GM12874 (cell line): ENCODE data around the gene NUP93.

Source experiments
- TF ChIP-seq, protein P1 (sequence below): IDR thresholded peaks from 2 replicates; pipeline ENCODE4 v1.5.1; 2011; ENCODE audit warnings: low read depth, mild to moderate bottlenecking, control low read depth, low read length, moderate library complexity; ENCODE audit not compliant: insufficient read depth

Gene NUP93

DNA sequence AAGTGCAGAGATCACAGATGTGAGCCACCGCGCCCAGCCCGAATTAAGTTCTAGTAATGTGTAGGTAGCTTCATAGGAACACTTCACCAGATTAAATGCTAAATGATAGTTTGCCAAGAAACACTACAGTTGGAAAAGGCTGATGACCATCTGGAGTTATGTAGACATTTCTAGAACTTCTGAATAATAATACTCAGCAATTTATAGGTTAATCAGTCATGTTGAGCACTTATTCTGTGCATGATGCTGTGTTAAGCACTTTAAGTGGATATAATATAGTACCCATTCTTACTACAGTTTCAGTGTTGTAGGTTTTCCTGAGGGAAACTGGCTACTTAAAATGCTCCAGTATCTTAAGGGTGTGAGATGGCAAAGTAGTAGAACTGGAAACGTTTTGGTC is 45.2 kb downstream of the NUP93 start:
- TF ChIP-seq, protein P1, sequence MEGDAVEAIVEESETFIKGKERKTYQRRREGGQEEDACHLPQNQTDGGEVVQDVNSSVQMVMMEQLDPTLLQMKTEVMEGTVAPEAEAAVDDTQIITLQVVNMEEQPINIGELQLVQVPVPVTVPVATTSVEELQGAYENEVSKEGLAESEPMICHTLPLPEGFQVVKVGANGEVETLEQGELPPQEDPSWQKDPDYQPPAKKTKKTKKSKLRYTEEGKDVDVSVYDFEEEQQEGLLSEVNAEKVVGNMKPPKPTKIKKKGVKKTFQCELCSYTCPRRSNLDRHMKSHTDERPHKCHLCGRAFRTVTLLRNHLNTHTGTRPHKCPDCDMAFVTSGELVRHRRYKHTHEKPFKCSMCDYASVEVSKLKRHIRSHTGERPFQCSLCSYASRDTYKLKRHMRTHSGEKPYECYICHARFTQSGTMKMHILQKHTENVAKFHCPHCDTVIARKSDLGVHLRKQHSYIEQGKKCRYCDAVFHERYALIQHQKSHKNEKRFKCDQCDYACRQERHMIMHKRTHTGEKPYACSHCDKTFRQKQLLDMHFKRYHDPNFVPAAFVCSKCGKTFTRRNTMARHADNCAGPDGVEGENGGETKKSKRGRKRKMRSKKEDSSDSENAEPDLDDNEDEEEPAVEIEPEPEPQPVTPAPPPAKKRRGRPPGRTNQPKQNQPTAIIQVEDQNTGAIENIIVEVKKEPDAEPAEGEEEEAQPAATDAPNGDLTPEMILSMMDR, result no peak

DNA sequence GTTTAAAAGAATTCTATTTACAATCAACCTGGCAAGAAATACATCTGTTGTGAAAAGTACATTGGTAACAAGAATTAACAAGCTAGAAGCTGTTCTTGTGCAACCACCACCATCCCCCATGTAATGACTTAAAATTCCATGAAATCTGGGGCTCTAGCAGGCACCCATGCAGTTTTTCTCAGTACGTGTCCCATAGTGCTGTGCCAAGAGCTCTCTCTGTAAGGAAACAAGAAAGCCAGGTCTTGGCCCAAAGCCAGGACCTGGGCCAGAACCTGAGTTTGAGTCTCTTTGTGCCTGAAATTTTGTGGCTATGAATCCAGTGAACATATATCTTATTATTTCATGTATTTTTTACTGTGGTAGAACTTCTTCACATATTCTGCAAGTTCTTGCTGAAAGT is 46.6 kb downstream of the NUP93 start:
- TF ChIP-seq, protein P1, result no peak

DNA sequence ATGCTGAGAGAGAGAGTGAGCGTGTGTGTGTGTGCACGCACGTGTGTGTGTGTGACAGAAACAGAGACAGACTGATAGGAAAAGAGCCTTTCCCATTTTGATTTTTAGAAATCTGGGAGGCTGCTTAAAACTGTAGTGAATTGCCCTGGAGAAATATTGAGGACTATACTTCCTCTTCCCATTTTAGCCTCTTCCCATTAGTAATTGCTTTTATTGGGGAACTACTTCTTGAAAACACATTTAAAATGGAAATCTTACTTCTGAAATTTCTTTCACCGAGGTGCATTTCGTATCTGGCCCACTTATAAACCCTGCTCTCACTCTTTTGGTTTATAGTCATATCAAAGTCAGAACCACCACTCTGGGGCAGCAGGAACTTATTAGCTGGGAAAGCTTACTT is 47.1 kb downstream of the NUP93 start:
- TF ChIP-seq, protein P1, result no peak

DNA sequence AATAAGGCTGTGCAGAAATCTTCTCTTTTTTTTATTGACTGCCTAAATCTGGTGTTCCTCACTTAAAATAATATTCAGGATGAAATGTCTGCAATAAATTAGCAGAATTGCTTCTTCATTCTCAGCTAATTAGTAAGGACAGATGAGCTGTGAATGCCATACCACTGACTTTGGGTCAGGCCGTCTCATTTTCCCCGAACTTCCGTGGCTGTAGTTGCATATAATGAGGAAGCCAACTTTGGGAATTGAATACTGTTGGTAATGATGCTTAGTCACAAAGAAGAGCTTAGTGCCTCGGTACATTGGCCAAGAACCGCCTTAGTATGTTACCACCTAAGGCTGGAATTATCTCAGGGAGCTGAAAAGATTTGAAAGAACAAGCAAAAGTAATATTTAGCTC is 47.6 kb downstream of the NUP93 start:
- TF ChIP-seq, protein P1, result no peak

DNA sequence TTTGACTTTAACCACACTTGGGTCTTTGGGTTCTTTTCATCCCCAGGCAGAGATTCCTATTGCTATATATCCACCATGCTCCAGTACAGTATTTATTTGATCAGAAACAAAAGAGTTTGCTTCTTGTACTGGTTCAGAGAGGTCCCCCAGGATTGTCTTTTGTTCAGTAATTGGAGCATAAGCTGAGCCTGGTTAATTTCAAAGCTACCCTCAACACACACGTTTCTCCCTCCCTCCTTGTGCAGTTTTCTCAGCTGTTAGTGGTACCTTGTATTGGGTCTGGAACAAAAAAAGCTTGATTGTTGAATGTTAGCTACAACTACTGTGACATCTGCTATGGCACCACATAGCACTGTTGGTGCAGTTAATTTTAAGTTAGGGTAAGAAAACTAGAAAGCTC is 50.0 kb downstream of the NUP93 start:
- TF ChIP-seq, protein P1, result no peak

DNA sequence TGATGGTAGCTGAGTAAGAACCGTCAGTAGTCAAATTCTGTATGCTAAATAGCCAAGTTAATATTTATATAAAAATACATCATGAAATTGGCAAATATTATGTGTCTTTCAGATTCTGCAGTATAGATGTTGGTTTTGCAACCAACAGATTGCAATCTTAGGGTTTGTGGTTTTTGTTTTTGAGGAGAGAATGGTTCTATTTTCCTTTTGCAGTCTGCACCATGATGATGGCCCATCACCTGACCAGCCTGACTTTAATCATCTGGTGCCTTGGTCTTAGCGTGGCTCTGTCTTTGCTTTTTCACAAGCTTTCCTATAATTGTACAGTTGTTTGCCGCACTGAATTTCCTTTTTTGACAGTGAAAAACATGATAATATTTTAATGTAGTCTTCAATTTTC is 50.7 kb downstream of the NUP93 start:
- TF ChIP-seq, protein P1, result no peak

DNA sequence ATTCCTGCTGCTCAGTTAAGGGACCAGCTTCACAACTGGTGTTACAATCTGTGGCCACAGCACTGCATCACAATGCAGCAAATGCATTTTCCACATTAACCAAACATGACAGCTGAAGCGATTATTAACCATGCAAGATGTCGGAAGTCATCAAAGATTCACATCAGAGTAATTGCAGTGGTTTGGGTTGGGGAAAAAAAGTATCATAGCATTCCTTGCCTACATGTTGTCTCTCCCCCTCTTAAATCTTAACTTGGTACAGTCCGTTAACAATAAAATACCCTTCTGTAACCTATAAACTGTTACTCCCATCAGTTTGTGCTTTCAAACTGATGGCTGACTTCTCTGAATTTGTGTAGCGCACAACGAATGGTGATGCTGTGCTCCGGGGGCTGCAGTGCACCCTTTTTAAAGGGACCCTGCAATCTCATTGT is 51.6 kb downstream of the NUP93 start:
- TF ChIP-seq, protein P1, result no peak

DNA sequence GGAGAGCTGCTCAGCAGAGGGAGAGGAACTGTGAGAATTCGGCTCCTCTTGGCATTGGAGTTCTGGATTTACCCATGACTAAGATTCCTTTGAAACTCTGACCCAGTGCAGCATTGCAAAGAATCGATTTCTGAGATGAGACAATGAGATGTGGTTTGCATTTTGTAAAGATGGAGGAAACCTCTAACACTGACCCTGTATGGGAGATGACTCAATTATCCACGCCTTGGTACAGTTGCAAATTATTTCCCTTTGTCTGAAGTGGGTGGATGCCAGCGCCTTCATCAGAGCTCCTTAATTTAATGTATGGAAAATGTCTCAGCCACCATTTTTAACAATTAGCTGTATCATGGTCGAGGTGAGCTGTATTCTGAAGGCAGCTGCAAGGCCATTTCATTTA is 53.4 kb downstream of the NUP93 start:
- TF ChIP-seq, protein P1, result no peak
